H1 (cell line): Measurements from ENCODE around the gene AHR. TPM values are rescaled to one million over a fixed set of nuclear protein-coding genes. Genes with fewer than 3 reads are reported as not detected.

ENCODE experiments used
- FOSL1 ChIP-seq: IDR thresholded peaks from 2 replicates; pipeline ENCODE4 v1.6.1; 2011; ENCODE audit warnings: mild to moderate bottlenecking, low read depth, low read length, moderate library complexity; ENCODE audit not compliant: insufficient read depth
- GABPA ChIP-seq: IDR thresholded peaks from 2 replicates; pipeline ENCODE4 v1.6.1; 2011; ENCODE audit warnings: mild to moderate bottlenecking, low read length, moderate library complexity, borderline replicate concordance; ENCODE audit not compliant: insufficient read depth
- HDAC6 ChIP-seq: IDR thresholded peaks from one replicate; pipeline ENCODE4 v1.7.1; 2012; ENCODE audit warnings: low read depth, mild to moderate bottlenecking, inconsistent platforms, low read length, moderate library complexity
- NRF1 ChIP-seq: IDR thresholded peaks from 2 replicates; pipeline ENCODE4 v1.6.1; 2011; ENCODE audit warnings: mild to moderate bottlenecking, low read depth, low read length, improper control_type of control experiment
- SP1 ChIP-seq: IDR thresholded peaks from 2 replicates; pipeline ENCODE4 v1.6.1; 2011; ENCODE audit warnings: low read depth, low read length
- TAF7 ChIP-seq: optimal IDR thresholded peaks from 2 replicates; pipeline ENCODE3; 2011; ENCODE audit warnings: low read depth, mild to moderate bottlenecking, inconsistent platforms, low read length, moderate library complexity, borderline replicate concordance
- polyA plus RNA-seq, 7 experiments: library from polyadenylated mRNA; depleted of rRNA in 3 of 7; stranded (reverse) in 5 of 7; unstranded in 2 of 7; fragments of >200 nt in 5 of 7; fragments of 200-250 nt in 2 of 7; gene quantifications; 1 replicate in 5 of 7; 2 replicates in 1 of 7; 4 replicates in 1 of 7; pipeline versions ENCODE4 v1.2.1 to v1.2.3, GENCODE V29; 2011 to 2013; ENCODE audit warnings: missing spikeins in 2 of 7, mixed read lengths in 2 of 7
- total RNA-seq: library from RNA; stranded (reverse); fragmentation: NEBNext Ultra II Directional; extraction: Animal tissue kit (Norgen Biotek cat#: 25700); gene quantifications from 2 replicates; pipeline ENCODE4 v1.2.1, GENCODE V29; 2021

Gene AHR
- total and polyA plus RNA-seq, 2 of the 8 experiments (the other 6 are each of a cell fraction or from before 2014, with no cell fraction given), result 1.4 to 9.7 TPM

DNA sequence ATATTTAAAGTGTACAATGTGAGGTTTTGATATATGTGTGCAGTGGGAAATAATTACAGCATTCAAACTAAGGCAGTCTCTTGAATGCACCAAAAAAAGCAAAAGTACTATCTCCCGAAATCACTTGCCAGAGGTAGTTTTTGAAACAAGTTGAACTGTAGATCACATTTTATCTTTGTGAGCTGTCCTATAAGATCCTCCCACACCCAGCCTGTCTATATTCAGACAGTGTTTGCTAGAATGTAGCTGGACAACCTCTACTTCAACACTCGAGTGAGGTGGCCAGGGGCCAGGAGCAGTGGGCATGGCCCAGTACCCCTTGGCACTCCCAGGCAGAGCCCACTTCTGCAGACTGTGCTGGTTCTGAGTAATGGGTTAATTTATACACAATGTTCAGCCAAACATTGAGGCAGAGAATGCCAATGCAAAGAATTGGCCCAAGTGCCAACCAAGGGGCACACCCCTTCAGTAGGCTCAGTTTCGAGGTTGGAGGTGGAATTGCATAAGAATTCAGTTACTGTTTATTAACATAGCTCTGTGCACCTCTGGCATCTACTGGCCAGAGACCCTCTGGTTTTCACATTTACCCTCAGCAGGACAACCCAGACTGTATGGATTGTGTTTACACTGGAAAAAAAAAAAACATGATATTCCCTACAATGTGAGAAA lies 70.5 kb downstream of the AHR start (continued):
- TF ChIP-seq NRF1, result no peak
- TF ChIP-seq SP1, result no peak
- TF ChIP-seq TAF7, result no peak
- no peak for TF ChIP-seq HDAC6
- no peak for TF ChIP-seq GABPA
- TF ChIP-seq FOSL1, result no peak
